Keratinocyte (primary cell): ENCODE measurements around the gene CRTAP. TPM values are rescaled to one million over a fixed set of nuclear protein-coding genes. Genes with fewer than 3 reads are reported as not detected.

ENCODE experiments used
- DNase-seq: peaks from one replicate; pipeline ENCODE4 v3.0.0-alpha.2; 2011; ENCODE audit warnings: low read depth, missing footprints, low spot score
- FAIRE-seq: peaks from 2 replicates; lab custom pipeline; 2011; peaks lifted over from hg19 to GRCh38; lab: Jason Lieb, UNC
- H2AFZ ChIP-seq: 2 replicates; pipeline ENCODE4 v1.6.0; 2012; ENCODE audit warnings: low read length, control low read depth, inconsistent platforms; ENCODE audit not compliant: control insufficient read depth
- H3K27ac ChIP-seq: 2 replicates; pipeline ENCODE4 v1.5.1; 2011; ENCODE audit warnings: low read length; ENCODE audit not compliant: control insufficient read depth, insufficient read depth
- H3K27me3 ChIP-seq: 3 replicates; pipeline ENCODE4 v1.6.0; 2011; ENCODE audit warnings: low read length; ENCODE audit not compliant: control insufficient read depth, insufficient read depth; ENCODE audit errors: extremely low read depth
- H3K36me3 ChIP-seq, 2 experiments: 2 replicates in 1 of 2; 3 replicates in 1 of 2; pipeline ENCODE4 v1.5.1; 2011; ENCODE audit warnings: low read length in 2 of 2, mild to moderate bottlenecking in 1 of 2; ENCODE audit not compliant: control insufficient read depth in 2 of 2, insufficient read depth in 2 of 2; ENCODE audit errors: extremely low read depth in 1 of 2
- H3K4me1 ChIP-seq: 3 replicates; pipeline ENCODE4 v1.5.1; 2011; ENCODE audit warnings: low read length; ENCODE audit not compliant: control insufficient read depth, insufficient read depth; ENCODE audit errors: extremely low read depth
- H3K4me2 ChIP-seq: 3 replicates; pipeline ENCODE4 v1.6.0; 2011; ENCODE audit warnings: low read depth, low read length; ENCODE audit not compliant: control insufficient read depth, insufficient read depth; ENCODE audit errors: extremely low read depth
- H3K4me3 ChIP-seq, 3 experiments: fragments of 200-600 bp in 1 of 3; sonication (generic) in 1 of 3; 2 replicates in 2 of 3; 3 replicates in 1 of 3; pipeline ENCODE4 v1.5.1; 2011 to 2016; ENCODE audit warnings: low read length in 3 of 3, mild to moderate bottlenecking in 3 of 3, control low read depth in 2 of 3, inconsistent platforms in 1 of 3, low read depth in 1 of 3, mixed read lengths in 1 of 3, mixed run types in 1 of 3, moderate library complexity in 1 of 3; ENCODE audit not compliant: control insufficient read depth in 2 of 3, insufficient read depth in 2 of 3; ENCODE audit errors: extremely low read depth in 1 of 3
- H3K79me2 ChIP-seq: 2 replicates; pipeline ENCODE4 v1.6.0; 2012; ENCODE audit warnings: low read length; ENCODE audit not compliant: control insufficient read depth, insufficient read depth
- H3K9ac ChIP-seq: 3 replicates; pipeline ENCODE4 v1.6.0; 2011; ENCODE audit warnings: low read length; ENCODE audit not compliant: control insufficient read depth, insufficient read depth; ENCODE audit errors: extremely low read depth
- H3K9me1 ChIP-seq: 3 replicates; pipeline ENCODE4 v1.6.0; 2011; ENCODE audit warnings: low read length; ENCODE audit not compliant: control insufficient read depth, insufficient read depth; ENCODE audit errors: extremely low read depth
- H3K9me3 ChIP-seq: 2 replicates; pipeline ENCODE4 v1.5.1; 2012; ENCODE audit warnings: low read depth, low read length; ENCODE audit not compliant: control insufficient read depth
- H4K20me1 ChIP-seq: 3 replicates; pipeline ENCODE4 v1.6.0; 2011; ENCODE audit warnings: low read length; ENCODE audit not compliant: control insufficient read depth, insufficient read depth; ENCODE audit errors: extremely low read depth
- EZH2 ChIP-seq: IDR thresholded peaks from one replicate; pipeline ENCODE4 v1.6.1; 2012; ENCODE audit warnings: inconsistent platforms, mild to moderate bottlenecking, low read length, moderate library complexity
- dilution Hi-C: fragments of 300-500 bp; cut with MboI; formaldehyde crosslinking; loops from one replicate; pipeline ENCODE4 v1.7.0; 2020; ENCODE audit warnings: low sequenced_read_pairs; ENCODE audit not compliant: extremely low pct_ligation_motif_present
- polyA plus RNA-seq, 5 experiments: library from polyadenylated mRNA; depleted of rRNA in 3 of 5; stranded (reverse) in 3 of 5; stranded (forward) in 1 of 5; unstranded in 1 of 5; fragments of >200 nt; gene quantifications; 1 replicate in 1 of 5; 2 replicates in 3 of 5; 3 replicates in 1 of 5; pipeline versions ENCODE4 v1.2.1 to v1.2.3, GENCODE V29; 2011 to 2012; ENCODE audit warnings: missing spikeins in 2 of 5, low read depth in 1 of 5, low replicate concordance in 1 of 5
- TF ChIP-seq, protein P1 (sequence below), 3 experiments: IDR thresholded peaks in 1 of 3; conservative IDR thresholded peaks in 1 of 3; optimal IDR thresholded peaks in 1 of 3; 2 replicates in 2 of 3; 3 replicates in 1 of 3; pipeline versions ENCODE3 to v1.5.1; 2011; ENCODE audit warnings: low read length in 3 of 3, mild to moderate bottlenecking in 3 of 3, moderate library complexity in 2 of 3, control low read depth in 1 of 3, inconsistent platforms in 1 of 3; ENCODE audit not compliant: insufficient read depth in 2 of 3; ENCODE audit errors: extremely low read depth in 1 of 3

Gene CRTAP
- polyA plus RNA-seq, 1 donor (not counting 4 experiments of a cell fraction or from before 2014, with no cell fraction given) = 170 TPM

DNA sequence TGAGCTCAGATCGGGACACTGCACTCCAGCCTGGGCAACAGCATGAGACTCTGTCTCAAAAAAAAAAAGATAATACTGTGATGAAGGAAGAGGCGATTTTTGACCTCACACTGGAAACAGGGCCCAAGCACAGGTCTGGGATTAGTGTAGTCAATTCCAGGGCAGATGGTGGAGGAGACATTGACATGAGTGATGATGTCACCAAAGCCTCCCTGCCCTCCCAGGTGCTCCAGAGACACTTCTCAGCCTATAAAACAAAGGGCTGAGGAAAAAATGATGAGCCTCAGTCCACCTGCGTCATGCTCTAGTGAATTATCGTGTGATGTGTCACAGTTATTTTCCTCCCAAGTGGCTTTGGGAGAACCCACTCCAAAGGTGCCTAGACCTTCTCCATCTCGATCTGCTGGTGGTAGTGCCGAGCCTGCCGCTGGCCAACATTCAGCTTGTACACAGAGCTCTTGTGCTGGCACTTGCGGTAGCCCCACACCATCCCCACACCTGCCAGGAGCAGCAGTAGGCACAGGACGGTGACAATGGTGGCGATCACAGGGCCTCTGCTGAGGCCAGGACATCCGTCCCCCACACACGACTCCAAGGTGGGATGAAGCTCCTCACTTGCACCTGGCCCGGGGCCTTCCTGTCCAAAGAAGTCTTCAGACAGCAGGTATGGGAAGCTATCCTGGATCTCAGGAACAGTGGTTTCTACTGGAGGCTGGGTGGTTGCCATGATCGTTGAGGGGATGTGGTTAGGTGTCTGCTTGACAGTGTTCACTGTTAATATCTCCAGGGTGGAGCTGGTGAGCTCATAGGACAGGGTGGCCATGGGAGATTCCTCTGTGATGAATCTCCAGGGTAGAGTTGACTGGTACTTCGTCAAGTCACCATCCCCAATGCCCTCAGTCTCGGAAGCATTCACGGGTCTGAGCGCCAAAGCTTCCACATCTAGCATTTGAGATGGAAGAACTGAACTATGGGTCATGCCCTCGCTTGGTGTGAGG, 38.8 kb downstream of the CRTAP start:
- H4K20me1 ChIP-seq = no peaks in the 10 kb centered on the region
- no peak overlapping the region for H3K4me2 ChIP-seq
- no peaks in the 10 kb centered on the region for H3K4me1 ChIP-seq
- H3K4me3 ChIP-seq = no peak overlapping the region
- H3K9me3 ChIP-seq = no peaks in the 10 kb centered on the region
- H3K27ac ChIP-seq = no peak overlapping the region
- DNase-seq (no peak), FAIRE-seq (no peak)
- TF ChIP-seq, protein P1, sequence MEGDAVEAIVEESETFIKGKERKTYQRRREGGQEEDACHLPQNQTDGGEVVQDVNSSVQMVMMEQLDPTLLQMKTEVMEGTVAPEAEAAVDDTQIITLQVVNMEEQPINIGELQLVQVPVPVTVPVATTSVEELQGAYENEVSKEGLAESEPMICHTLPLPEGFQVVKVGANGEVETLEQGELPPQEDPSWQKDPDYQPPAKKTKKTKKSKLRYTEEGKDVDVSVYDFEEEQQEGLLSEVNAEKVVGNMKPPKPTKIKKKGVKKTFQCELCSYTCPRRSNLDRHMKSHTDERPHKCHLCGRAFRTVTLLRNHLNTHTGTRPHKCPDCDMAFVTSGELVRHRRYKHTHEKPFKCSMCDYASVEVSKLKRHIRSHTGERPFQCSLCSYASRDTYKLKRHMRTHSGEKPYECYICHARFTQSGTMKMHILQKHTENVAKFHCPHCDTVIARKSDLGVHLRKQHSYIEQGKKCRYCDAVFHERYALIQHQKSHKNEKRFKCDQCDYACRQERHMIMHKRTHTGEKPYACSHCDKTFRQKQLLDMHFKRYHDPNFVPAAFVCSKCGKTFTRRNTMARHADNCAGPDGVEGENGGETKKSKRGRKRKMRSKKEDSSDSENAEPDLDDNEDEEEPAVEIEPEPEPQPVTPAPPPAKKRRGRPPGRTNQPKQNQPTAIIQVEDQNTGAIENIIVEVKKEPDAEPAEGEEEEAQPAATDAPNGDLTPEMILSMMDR (optimal IDR thresholded peaks at IDR 0.05 in 1 of 3, IDR thresholded peaks at IDR 0.05 in 1 of 3, conservative IDR thresholded peaks at IDR 0.05 in 1 of 3; ENCODE audit: extremely low read depth in 1 of 3, insufficient read depth in 2 of 3, low read length in 3 of 3) = no peak
- TF ChIP-seq EZH2 = no peak
- no peaks in the 10 kb centered on the region for H3K27me3 ChIP-seq
- H3K36me3 ChIP-seq = no peaks in the 10 kb centered on the region
- no peak overlapping the region for H3K9ac ChIP-seq
- dilution Hi-C loops = no loop called here
- no peak overlapping the region for H2AFZ ChIP-seq
- H3K9me1 ChIP-seq = no peaks in the 10 kb centered on the region
- no peaks in the 10 kb centered on the region for H3K79me2 ChIP-seq

DNA sequence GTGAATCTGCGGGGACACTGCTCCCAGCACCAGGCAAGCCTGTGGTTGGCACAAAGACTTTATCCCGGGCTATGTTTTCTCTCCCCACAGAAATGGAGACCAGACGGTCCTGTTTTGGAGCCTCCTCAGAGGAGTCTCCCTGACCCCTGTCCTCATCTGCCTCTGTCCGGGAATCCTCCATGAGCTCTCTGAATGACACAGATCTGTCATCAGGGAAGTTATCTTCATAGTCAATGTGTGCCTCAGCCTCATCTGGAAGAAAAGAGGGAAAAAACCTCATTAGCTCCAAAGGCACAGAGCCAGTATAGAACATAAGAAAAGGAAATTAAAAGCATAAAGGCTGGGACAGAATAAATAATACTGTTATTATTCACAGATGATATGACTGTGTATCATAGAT, 40.0 kb downstream of the CRTAP start:
- TF ChIP-seq, protein P1 (optimal IDR thresholded peaks at IDR 0.05 in 1 of 3, IDR thresholded peaks at IDR 0.05 in 1 of 3, conservative IDR thresholded peaks at IDR 0.05 in 1 of 3; ENCODE audit: extremely low read depth in 1 of 3, insufficient read depth in 2 of 3, low read length in 3 of 3) = no peak
- no peak for TF ChIP-seq EZH2
- FAIRE-seq (no peak), DNase-seq (no peak)
- Histone ChIP-seq H3K9me3 (no peaks in the 10 kb centered on the region), H3K27me3 (no peaks in the 10 kb centered on the region), H3K4me3 (no peak overlapping the region), H3K4me1 (no peaks in the 10 kb centered on the region), H2AFZ (no peak overlapping the region), H4K20me1 (no peaks in the 10 kb centered on the region), H3K9me1 (no peaks in the 10 kb centered on the region), H3K79me2 (no peaks in the 10 kb centered on the region), H3K27ac (no peak overlapping the region), H3K36me3 (no peaks in the 10 kb centered on the region), H3K9ac (no peak overlapping the region), H3K4me2 (no peak overlapping the region)
- dilution Hi-C loops = no loop called here
